SU-DHL-6 (cell line): ENCODE results near the gene TMEM131L.

Experiments used
- CTCF ChIP-seq: fragments of 200-600 bp; sonication (generic); IDR thresholded peaks from one replicate; pipeline ENCODE4 v1.5.1; 2017; ENCODE audit warnings: antibody characterized with exemption, mild to moderate bottlenecking, low read length, moderate library complexity; ENCODE audit not compliant: insufficient read depth, poor library complexity, severe bottlenecking
- EZH2phosphoT487 ChIP-seq: fragments of 200-600 bp; sonication (generic), shearing (Covaris generic); conservative IDR thresholded peaks from 2 replicates; pipeline ENCODE4 v1.6.1; 2018; ENCODE audit warnings: mild to moderate bottlenecking, antibody characterized with exemption, low read length, moderate library complexity, mixed read lengths

GRCh38 chr4:153485359-153485758 lies 19.2 kb downstream of the TMEM131L start:
- TF ChIP-seq CTCF (no peak), EZH2phosphoT487 (no peak)
